SK-N-SH (cell line): ENCODE data around the gene TCEANC. TPM values are rescaled to one million over a fixed set of nuclear protein-coding genes. Genes with fewer than 3 reads are reported as not detected.

ENCODE experiments used
- CTCF ChIA-PET: fragments of 300-600, 350-600 bp; formaldehyde crosslinking; extraction: SDS; loops from one replicate; lab custom pipeline; 2021; lab: Yijun Ruan, JAX
- POLR2A ChIA-PET: fragments of 350-600 bp; sonication (Branson Sonifier 250); formaldehyde crosslinking; extraction: SDS; loops from one replicate; lab custom pipeline; 2020; ENCODE audit warnings: antibody characterized with exemption, inconsistent platforms; lab: Yijun Ruan, JAX
- DNase-seq: peaks from one replicate; pipeline ENCODE4 v3.0.0; 2012
- H2AFZ ChIP-seq: fragments of 200-600 bp; sonication (generic); 2 replicates; pipeline ENCODE4 v1.8.1; 2016; ENCODE audit warnings: antibody characterized with exemption, mild to moderate bottlenecking, low read depth
- H3F3A ChIP-seq: fragments of 200-600 bp; sonication (generic); replicated peaks from 2 replicates; pipeline ENCODE3; 2016; ENCODE audit warnings: antibody characterized with exemption, mild to moderate bottlenecking; ENCODE audit not compliant: insufficient read depth
- H3K27ac ChIP-seq, 2 experiments: fragments of 200-500 bp in 1 of 2; fragments of 200-600 bp in 1 of 2; sonication (Bioruptor generic) in 1 of 2; sonication (generic), shearing (Covaris generic) in 1 of 2; 2 replicates each; pipeline versions ENCODE4 v1.5.1 to v1.6.1; 2014 to 2016; ENCODE audit warnings: low read depth in 2 of 2, inconsistent platforms in 1 of 2, low read length in 1 of 2, mild to moderate bottlenecking in 1 of 2, mixed read lengths in 1 of 2
- H3K27me3 ChIP-seq: fragments of 200-600 bp; sonication (generic), shearing (Covaris generic); 2 replicates; pipeline ENCODE4 v1.6.1; 2016; ENCODE audit warnings: mixed run types; ENCODE audit not compliant: insufficient read depth
- H3K36me3 ChIP-seq, 2 experiments: fragments of 200-500 bp in 1 of 2; fragments of 200-600 bp in 1 of 2; sonication (Bioruptor generic) in 1 of 2; sonication (generic) in 1 of 2; replicated peaks in 1 of 2; 2 replicates each; pipeline versions ENCODE3 to v1.5.1; 2014 to 2016; ENCODE audit warnings: low read length in 1 of 2, mild to moderate bottlenecking in 1 of 2; ENCODE audit not compliant: insufficient read depth in 2 of 2, control insufficient read depth in 1 of 2
- H3K4me1 ChIP-seq, 2 experiments: fragments of 200-500 bp in 1 of 2; fragments of 200-600 bp in 1 of 2; sonication (Bioruptor generic) in 1 of 2; sonication (generic), shearing (Covaris generic) in 1 of 2; 2 replicates each; pipeline versions ENCODE4 v1.5.1 to v1.6.1; 2014 to 2016; ENCODE audit warnings: low read depth in 1 of 2, low read length in 1 of 2, mixed run types in 1 of 2; ENCODE audit not compliant: insufficient read depth in 2 of 2, control insufficient read depth in 1 of 2
- H3K4me2 ChIP-seq: fragments of 200-600 bp; sonication (generic), shearing (Covaris generic); 2 replicates; pipeline ENCODE4 v1.6.1; 2017; ENCODE audit warnings: mixed run types
- H3K4me3 ChIP-seq, 2 experiments: fragments of 200-500 bp in 1 of 2; fragments of 200-600 bp in 1 of 2; sonication (Bioruptor generic) in 1 of 2; sonication (generic), shearing (Covaris generic) in 1 of 2; 2 replicates each; pipeline versions ENCODE4 v1.5.1 to v1.8.1; 2014 to 2016; ENCODE audit warnings: low read depth in 2 of 2, inconsistent platforms in 1 of 2, low read length in 1 of 2, mild to moderate bottlenecking in 1 of 2, mixed read lengths in 1 of 2, moderate library complexity in 1 of 2
- H3K79me2 ChIP-seq: fragments of 200-600 bp; sonication (generic); 2 replicates; pipeline ENCODE4 v1.8.1; 2017; ENCODE audit warnings: mild to moderate bottlenecking; ENCODE audit not compliant: insufficient read depth
- H3K9ac ChIP-seq: fragments of 200-600 bp; sonication (generic); 2 replicates; pipeline ENCODE4 v1.6.1; 2017; ENCODE audit warnings: mixed run types
- H3K9me2 ChIP-seq: fragments of 200-600 bp; sonication (generic); 2 replicates; pipeline ENCODE4 v1.6.1; 2017; ENCODE audit warnings: mixed run types
- H3K9me3 ChIP-seq: fragments of 200-600 bp; sonication (generic); 2 replicates; pipeline ENCODE4 v1.6.1; 2017; ENCODE audit warnings: mixed run types, mild to moderate bottlenecking, moderate library complexity
- H4K20me1 ChIP-seq: fragments of 200-600 bp; sonication (generic); 2 replicates; pipeline ENCODE4 v1.6.1; 2017; ENCODE audit warnings: mild to moderate bottlenecking, mixed run types; ENCODE audit not compliant: insufficient read depth
- CHD2 ChIP-seq: fragments of 150-350 bp; IDR thresholded peaks from 2 replicates; pipeline ENCODE4 v1.6.1; 2018; ENCODE audit warnings: low read length; ENCODE audit not compliant: partially characterized antibody
- EP300 ChIP-seq, 2 experiments: IDR thresholded peaks; 2 replicates each; pipeline versions ENCODE4 v1.4.0 to v1.6.1; 2012; ENCODE audit warnings: borderline replicate concordance in 1 of 2, low read depth in 1 of 2, low read length in 1 of 2
- FOSL2 ChIP-seq: IDR thresholded peaks from 2 replicates; pipeline ENCODE4 v1.4.0; 2012; ENCODE audit warnings: low read depth, mild to moderate bottlenecking, moderate library complexity, borderline replicate concordance
- FOXJ3 ChIP-seq: sonication (generic); formaldehyde crosslinking; IDR thresholded peaks from 2 replicates; pipeline ENCODE4 v1.5.1; 2020; ENCODE audit warnings: mild to moderate bottlenecking, missing genetic modification reagents
- FOXM1 ChIP-seq: IDR thresholded peaks from 2 replicates; pipeline ENCODE4 v1.4.0; 2012; ENCODE audit warnings: low read depth, mild to moderate bottlenecking
- GATA2 ChIP-seq: sonication (generic); formaldehyde crosslinking; IDR thresholded peaks from 2 replicates; pipeline ENCODE4 v1.5.0; 2020; ENCODE audit warnings: mild to moderate bottlenecking, missing genetic modification reagents
- JUND ChIP-seq: IDR thresholded peaks from 2 replicates; pipeline ENCODE4 v1.4.0; 2012
- MEF2A ChIP-seq: IDR thresholded peaks from 2 replicates; pipeline ENCODE4 v1.4.0; 2012; ENCODE audit warnings: low read depth, borderline replicate concordance
- MXI1 ChIP-seq: IDR thresholded peaks from 2 replicates; pipeline ENCODE4 v1.6.1; 2012; ENCODE audit warnings: mild to moderate bottlenecking, low read depth, low read length, improper control_type of control experiment
- NFIC ChIP-seq: IDR thresholded peaks from 2 replicates; pipeline ENCODE4 v1.4.0; 2012; ENCODE audit warnings: borderline replicate concordance
- NRF1 ChIP-seq: IDR thresholded peaks from 2 replicates; pipeline ENCODE4 v1.6.1; 2012; ENCODE audit warnings: low read depth, mild to moderate bottlenecking, low read length
- POLR2AphosphoS5 ChIP-seq: IDR thresholded peaks from 2 replicates; pipeline ENCODE4 v1.6.1; 2012; ENCODE audit warnings: low read depth, low read length
- RCOR1 ChIP-seq: fragments of 150-350 bp; IDR thresholded peaks from 2 replicates; pipeline ENCODE4 v1.6.1; 2017; ENCODE audit warnings: antibody characterized with exemption, low read length
- RXRA ChIP-seq: IDR thresholded peaks from 2 replicates; pipeline ENCODE4 v1.4.0; 2012; ENCODE audit warnings: low read depth, mild to moderate bottlenecking, borderline replicate concordance
- SMC3 ChIP-seq: IDR thresholded peaks from 2 replicates; pipeline ENCODE4 v1.6.1; 2012; ENCODE audit warnings: low read depth, low read length, improper control_type of control experiment
- TAF1 ChIP-seq: IDR thresholded peaks from 2 replicates; pipeline ENCODE4 v1.6.1; 2012; ENCODE audit warnings: low read depth, mild to moderate bottlenecking, low read length, moderate library complexity, borderline replicate concordance
- TCF12 ChIP-seq: IDR thresholded peaks from 2 replicates; pipeline ENCODE4 v1.4.0; 2012
- TEAD4 ChIP-seq: IDR thresholded peaks from 2 replicates; pipeline ENCODE4 v1.4.0; 2012; ENCODE audit warnings: mild to moderate bottlenecking, borderline replicate concordance; ENCODE audit not compliant: insufficient read depth
- YY1 ChIP-seq: IDR thresholded peaks from 2 replicates; pipeline ENCODE4 v1.4.0; 2012; ENCODE audit warnings: low read depth, mild to moderate bottlenecking
- WGBS: methylation state at CpG from one replicate; pipeline ENCODE4 v1.1.6; 2017; ENCODE audit warnings: low lambda C conversion rate; 5-methylcytosine and 5-hydroxymethylcytosine counted together
- polyA plus RNA-seq, 3 experiments: library from polyadenylated mRNA; depleted of rRNA; stranded (reverse); fragments of >200 nt; gene quantifications; 2 replicates each; pipeline ENCODE4 v1.2.3, GENCODE V29; 2012
- TF ChIP-seq, protein P1 (sequence below): IDR thresholded peaks from 2 replicates; pipeline ENCODE4; 2012
- TF ChIP-seq, protein P2 (sequence below): fragments of 200-600 bp; sonication (generic); IDR thresholded peaks from 2 replicates; pipeline ENCODE4 v1.6.1; 2017; ENCODE audit warnings: antibody characterized with exemption, mild to moderate bottlenecking, moderate library complexity
- TF ChIP-seq, protein P3 (sequence below): IDR thresholded peaks from 2 replicates; pipeline ENCODE4 v1.4.0; 2012; ENCODE audit warnings: low read depth
- TF ChIP-seq, protein P4 (sequence below): IDR thresholded peaks from 2 replicates; pipeline ENCODE4 v1.4.0; 2012; ENCODE audit warnings: low read depth, borderline replicate concordance

The TCEANC gene
- polyA plus RNA-seq, 1 of the 3 experiments (the other 2 are of a cell fraction) = 0.84 TPM

GRCh38 chrX:13685126-13685763 is 32.3 kb downstream of the TCEANC start:
- ChIA-PET CTCF (interaction anchor here (1.2 to 1.4 kb wide), 2 partner anchors 26 to 347 kb away, joined by 3 read pairs; no protein-coding TSS in a partner anchor), POLR2A (no interaction called here)
- no peaks in the 10 kb centered on the region for H3K9me2 ChIP-seq

DNA sequence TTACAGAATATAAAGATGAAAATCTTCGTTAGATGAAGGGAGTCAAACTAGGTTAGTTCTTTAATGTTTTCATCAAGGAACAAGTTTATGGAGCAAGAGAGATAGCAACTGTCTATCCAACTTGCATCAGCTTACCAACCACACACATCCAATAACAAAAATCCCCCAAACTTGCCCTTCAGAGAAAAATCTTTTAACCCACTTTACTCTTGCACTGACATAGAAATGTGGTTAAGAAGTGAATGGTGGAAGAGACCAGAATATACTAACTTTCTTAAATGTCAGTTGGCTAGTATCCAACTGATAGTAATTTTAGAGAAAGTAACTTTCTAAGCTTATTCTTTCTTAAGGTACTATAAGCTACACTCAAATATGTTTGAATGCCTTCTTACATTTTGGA is 34.3 kb downstream of the TCEANC start:
- no peak overlapping the region for H3K4me3 ChIP-seq
- TF ChIP-seq FOSL2 (no peak), FOXM1 (no peak), TCF12 (no peak), POLR2AphosphoS5 (no peak), SMC3 (no peak), MEF2A (no peak), GATA2 (CRISPR knock-in tag) (no peak)
- TF ChIP-seq, protein P1, sequence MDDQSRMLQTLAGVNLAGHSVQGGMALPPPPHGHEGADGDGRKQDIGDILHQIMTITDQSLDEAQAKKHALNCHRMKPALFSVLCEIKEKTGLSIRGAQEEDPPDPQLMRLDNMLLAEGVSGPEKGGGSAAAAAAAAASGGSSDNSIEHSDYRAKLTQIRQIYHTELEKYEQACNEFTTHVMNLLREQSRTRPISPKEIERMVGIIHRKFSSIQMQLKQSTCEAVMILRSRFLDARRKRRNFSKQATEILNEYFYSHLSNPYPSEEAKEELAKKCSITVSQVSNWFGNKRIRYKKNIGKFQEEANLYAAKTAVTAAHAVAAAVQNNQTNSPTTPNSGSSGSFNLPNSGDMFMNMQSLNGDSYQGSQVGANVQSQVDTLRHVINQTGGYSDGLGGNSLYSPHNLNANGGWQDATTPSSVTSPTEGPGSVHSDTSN = no peak
- TF ChIP-seq, protein P2, sequence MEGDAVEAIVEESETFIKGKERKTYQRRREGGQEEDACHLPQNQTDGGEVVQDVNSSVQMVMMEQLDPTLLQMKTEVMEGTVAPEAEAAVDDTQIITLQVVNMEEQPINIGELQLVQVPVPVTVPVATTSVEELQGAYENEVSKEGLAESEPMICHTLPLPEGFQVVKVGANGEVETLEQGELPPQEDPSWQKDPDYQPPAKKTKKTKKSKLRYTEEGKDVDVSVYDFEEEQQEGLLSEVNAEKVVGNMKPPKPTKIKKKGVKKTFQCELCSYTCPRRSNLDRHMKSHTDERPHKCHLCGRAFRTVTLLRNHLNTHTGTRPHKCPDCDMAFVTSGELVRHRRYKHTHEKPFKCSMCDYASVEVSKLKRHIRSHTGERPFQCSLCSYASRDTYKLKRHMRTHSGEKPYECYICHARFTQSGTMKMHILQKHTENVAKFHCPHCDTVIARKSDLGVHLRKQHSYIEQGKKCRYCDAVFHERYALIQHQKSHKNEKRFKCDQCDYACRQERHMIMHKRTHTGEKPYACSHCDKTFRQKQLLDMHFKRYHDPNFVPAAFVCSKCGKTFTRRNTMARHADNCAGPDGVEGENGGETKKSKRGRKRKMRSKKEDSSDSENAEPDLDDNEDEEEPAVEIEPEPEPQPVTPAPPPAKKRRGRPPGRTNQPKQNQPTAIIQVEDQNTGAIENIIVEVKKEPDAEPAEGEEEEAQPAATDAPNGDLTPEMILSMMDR = no peak
- TF ChIP-seq, protein P3, sequence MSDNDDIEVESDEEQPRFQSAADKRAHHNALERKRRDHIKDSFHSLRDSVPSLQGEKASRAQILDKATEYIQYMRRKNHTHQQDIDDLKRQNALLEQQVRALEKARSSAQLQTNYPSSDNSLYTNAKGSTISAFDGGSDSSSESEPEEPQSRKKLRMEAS = no peak
- TF ChIP-seq, all 33 proteins: peak for 0

More at GRCh38 chrX:13685126-13685763, 32.3 kb downstream of the TCEANC start:
- Histone ChIP-seq H4K20me1 (peaks cover under 1% of the 10 kb centered on the region; the same call in 1 of the 2 replicates), H3F3A (no peaks in the 10 kb centered on the region), H3K36me3 (no peaks in the 10 kb centered on the region), H3K79me2 (peaks cover 10% of the 10 kb centered on the region), H2AFZ (no peak overlapping the region), H3K27ac (no peak overlapping the region), H3K4me2 (no peak overlapping the region), H3K4me1 (no peaks in the 10 kb centered on the region; a peak in 3 of 4 replicates), H3K9ac (no peak overlapping the region), H3K9me3 (0 out of 2 replicates have a peak, but pooled peaks cover 3% of the 10 kb centered on the region), H3K4me3 (no peak overlapping the region), H3K27me3 (no peaks in the 10 kb centered on the region; the same call in 1 of the 2 replicates)
- TF ChIP-seq NFIC (no peak), RXRA (no peak), FOXJ3 (CRISPR knock-in tag) (no peak), TEAD4 (no peak), YY1 (no peak), CHD2 (no peak), RCOR1 (no peak), EP300 (IDR thresholded peaks at IDR 0.05; ENCODE audit: borderline replicate concordance in 1 of 2, low read depth in 1 of 2, low read length in 1 of 2) (no peak), MXI1 (no peak), JUND (no peak), NRF1 (no peak), TAF1 (no peak)
- TF ChIP-seq, protein P4, sequence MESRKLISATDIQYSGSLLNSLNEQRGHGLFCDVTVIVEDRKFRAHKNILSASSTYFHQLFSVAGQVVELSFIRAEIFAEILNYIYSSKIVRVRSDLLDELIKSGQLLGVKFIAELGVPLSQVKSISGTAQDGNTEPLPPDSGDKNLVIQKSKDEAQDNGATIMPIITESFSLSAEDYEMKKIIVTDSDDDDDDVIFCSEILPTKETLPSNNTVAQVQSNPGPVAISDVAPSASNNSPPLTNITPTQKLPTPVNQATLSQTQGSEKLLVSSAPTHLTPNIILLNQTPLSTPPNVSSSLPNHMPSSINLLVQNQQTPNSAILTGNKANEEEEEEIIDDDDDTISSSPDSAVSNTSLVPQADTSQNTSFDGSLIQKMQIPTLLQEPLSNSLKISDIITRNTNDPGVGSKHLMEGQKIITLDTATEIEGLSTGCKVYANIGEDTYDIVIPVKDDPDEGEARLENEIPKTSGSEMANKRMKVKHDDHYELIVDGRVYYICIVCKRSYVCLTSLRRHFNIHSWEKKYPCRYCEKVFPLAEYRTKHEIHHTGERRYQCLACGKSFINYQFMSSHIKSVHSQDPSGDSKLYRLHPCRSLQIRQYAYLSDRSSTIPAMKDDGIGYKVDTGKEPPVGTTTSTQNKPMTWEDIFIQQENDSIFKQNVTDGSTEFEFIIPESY = no peak
- no peak for DNase-seq
- WGBS = 18% methylated on average over 3 of the region's 3 CpGs

More for the DNA sequence above, 34.3 kb downstream of the TCEANC start:
- whole genome bisulfite sequencing = 30% methylated on average over 1 of the region's 1 CpG
- DNase-seq = no peak
- no peak overlapping the region for H3K9ac ChIP-seq
- H2AFZ ChIP-seq = no peak overlapping the region
- H4K20me1 ChIP-seq = peaks cover 13% of the 10 kb centered on the region
- peaks cover 30% of the 10 kb centered on the region for H3K79me2 ChIP-seq
- POLR2A ChIA-PET = interaction anchor here (2.4 kb wide), 1 partner anchor 47 kb away, joined by 8 read pairs; the partner anchor contains the start of genes OFD1 and TRAPPC2
- H3K9me2 ChIP-seq = no peaks in the 10 kb centered on the region
- H3F3A ChIP-seq = no peaks in the 10 kb centered on the region
- CTCF ChIA-PET = interaction anchor here (1.2 to 1.9 kb wide), 2 partner anchors 28 to 32 kb away, joined by 4 to 5 read pairs; no protein-coding TSS in a partner anchor
- H3K4me1 ChIP-seq = no peaks in the 10 kb centered on the region; a peak in 3 of 4 replicates
- no peaks in the 10 kb centered on the region for H3K36me3 ChIP-seq
- no peak overlapping the region for H3K27ac ChIP-seq
- 0 out of 2 replicates have a peak, but pooled peaks cover 3% of the 10 kb centered on the region for H3K9me3 ChIP-seq
- no peak overlapping the region for H3K4me2 ChIP-seq
- H3K27me3 ChIP-seq = no peaks in the 10 kb centered on the region; the same call in 1 of the 2 replicates
